ENCODE data around the gene WIPF2.
A peak's percentile ranks its signal among the peaks of the same experiment; 100 is the strongest.

Gene WIPF2, protein sequence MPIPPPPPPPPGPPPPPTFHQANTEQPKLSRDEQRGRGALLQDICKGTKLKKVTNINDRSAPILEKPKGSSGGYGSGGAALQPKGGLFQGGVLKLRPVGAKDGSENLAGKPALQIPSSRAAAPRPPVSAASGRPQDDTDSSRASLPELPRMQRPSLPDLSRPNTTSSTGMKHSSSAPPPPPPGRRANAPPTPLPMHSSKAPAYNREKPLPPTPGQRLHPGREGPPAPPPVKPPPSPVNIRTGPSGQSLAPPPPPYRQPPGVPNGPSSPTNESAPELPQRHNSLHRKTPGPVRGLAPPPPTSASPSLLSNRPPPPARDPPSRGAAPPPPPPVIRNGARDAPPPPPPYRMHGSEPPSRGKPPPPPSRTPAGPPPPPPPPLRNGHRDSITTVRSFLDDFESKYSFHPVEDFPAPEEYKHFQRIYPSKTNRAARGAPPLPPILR

DNA sequence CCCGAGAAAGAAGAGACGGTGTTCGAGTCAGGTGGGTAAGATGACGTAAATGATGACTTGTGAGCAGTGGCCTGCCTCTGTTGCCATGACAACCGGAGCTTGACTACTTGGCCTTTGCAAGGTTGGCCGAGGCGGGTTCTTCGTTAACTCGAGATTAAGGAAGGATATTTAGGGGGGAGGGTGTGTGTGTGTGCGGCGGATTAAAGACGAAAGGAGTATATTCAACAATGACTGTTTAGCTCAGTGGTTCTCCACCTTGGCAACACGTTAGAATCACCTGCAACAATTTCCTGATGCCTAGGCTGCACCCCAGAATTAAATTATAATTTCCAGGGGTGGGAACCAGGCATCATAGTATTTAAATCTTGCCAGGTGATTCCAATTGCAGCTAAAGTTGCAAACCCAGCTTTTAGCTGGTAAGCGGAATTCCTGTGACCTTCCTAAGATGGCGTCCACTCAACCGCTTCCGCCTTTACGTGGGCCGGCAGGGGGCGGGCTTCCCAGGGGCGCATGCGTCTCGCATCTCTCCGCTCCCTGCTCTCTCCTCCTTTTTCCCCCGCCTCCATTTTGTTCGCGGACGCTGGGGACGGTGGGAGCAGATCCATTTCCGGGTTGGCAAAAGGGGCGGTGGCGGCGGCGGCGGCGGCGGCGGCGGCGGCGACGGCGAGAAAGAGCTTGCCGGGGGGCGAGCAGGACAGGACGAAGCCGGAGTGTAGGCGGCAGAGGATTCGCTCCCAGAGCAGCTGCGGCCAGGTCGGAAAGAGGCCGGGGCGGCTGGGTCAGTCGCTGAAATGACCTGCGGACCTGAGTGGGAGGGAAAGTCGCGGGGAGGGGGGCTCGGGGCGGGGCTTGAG is at the start of gene WIPF2:
Gene WIPF2, plus strand, starts transcription at position 565 of the 854 bp plus-strand sequence. CDS start 37,156 bp downstream, outside the sequence.
- peak; percentile 98 for DNase-seq (ENCODE audit: low read depth)

DNA sequence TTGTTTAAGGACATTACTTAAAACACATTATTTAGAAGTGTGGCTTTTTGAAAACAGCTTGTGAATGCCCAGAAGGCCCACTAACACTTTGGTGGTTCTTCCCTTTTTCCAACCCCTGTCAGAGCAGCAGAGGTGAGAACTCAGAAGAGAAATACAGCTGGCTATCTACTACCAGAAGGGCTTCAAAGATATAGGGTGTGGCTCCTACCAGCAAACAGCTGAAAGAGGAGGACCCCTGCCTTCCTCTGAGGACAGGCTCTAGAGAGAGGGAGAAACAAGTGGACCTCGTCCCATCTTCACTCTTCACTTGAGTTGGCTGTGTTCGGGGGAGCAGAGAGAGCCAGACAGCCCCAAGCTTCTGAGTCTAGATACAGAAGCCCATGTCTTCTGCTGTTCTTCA is 48.8 kb upstream of the WIPF2 start:
- DNase-seq (ENCODE audit: low read depth), result no peak

DNA sequence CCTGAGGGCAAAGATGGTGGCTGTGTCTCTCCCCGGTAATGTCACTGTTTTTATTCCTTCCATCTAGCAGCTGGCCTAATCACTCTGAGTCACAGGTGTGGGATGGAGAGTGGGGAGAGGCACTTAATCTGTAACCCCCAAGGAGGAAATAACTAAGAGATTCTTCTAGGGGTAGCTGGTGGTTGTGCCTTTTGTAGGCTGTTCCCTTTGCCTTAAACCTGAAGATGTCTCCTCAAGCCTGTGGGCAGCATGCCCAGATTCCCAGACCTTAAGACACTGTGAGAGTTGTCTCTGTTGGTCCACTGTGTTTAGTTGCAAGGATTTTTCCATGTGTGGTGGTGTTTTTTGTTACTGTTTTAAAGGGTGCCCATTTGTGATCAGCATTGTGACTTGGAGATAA is 47.4 kb upstream of the WIPF2 start:
- peak; percentile 37 for DNase-seq (ENCODE audit: low read depth)

DNA sequence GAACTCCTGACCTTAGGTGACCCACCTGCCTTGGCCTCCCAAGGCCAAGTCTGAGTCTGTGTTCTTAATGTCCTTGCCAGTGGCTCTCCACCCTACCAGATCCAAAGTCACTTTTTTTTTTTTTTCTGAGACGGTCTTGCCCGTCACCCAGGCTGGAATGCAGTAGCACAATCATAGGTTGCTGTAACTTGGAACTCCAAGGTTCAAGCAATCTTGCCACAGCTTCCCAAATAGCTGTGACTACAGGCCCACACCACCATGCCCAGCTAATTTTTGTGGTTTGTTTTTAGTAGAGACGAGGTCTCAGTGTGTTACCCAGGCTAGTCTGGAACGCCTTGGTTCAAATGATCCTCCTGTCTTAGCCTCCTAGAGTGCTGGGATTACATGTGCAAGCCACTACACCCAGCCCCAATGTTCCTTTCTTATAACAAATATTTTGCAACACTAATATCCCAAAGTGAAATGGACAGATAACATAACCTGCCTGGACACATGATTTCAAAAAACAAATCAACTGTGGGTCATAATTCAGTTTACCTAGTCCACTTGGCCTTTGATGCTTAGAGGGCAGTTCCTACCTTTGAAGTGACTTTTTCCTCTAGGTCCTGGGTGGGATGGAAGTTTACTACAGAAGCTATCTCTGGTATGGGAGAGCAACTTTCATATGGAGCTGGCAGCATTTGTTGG is 45.9 kb upstream of the WIPF2 start:
- DNase-seq (ENCODE audit: low read depth), result no peak

DNA sequence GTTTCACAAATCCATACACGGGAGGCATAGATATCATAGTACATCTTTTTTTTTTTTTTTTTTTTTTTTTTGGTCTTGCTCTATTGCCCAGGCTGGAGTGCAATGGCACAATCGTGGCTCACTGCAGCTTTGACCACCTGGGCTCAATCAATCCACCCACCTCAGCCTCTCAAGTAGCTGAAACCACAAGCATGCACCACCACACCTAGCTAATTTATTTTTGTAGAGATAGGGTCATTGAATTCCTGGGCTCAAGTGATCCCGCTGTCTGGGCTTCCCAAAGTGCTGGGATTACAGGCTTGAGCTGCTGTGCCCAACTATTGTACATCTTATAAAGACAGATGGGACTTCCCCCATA is 45.3 kb upstream of the WIPF2 start:
- DNase-seq (ENCODE audit: low read depth), result no peak

DNA sequence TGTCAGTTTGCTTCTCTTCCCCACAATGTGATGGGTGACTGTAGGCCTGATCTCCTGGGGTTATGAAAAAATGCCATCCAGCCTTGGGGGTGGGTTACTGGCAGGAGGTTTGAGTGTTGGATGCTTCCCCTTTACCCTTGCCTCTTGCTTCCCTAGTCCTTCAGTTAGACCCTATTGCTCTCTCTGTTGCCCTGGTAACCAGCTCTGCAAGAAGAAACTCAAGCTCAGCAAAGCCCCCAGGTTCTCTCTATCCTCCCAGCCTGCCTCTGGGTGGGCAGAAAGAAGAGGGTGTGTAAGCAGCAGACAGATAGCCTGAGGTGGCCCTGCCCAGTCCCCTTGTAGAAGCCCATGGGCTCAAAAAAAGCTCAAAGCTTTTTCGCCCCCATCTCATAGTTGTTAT is 44.6 kb upstream of the WIPF2 start:
- DNase-seq (ENCODE audit: low read depth), result no peak

DNA sequence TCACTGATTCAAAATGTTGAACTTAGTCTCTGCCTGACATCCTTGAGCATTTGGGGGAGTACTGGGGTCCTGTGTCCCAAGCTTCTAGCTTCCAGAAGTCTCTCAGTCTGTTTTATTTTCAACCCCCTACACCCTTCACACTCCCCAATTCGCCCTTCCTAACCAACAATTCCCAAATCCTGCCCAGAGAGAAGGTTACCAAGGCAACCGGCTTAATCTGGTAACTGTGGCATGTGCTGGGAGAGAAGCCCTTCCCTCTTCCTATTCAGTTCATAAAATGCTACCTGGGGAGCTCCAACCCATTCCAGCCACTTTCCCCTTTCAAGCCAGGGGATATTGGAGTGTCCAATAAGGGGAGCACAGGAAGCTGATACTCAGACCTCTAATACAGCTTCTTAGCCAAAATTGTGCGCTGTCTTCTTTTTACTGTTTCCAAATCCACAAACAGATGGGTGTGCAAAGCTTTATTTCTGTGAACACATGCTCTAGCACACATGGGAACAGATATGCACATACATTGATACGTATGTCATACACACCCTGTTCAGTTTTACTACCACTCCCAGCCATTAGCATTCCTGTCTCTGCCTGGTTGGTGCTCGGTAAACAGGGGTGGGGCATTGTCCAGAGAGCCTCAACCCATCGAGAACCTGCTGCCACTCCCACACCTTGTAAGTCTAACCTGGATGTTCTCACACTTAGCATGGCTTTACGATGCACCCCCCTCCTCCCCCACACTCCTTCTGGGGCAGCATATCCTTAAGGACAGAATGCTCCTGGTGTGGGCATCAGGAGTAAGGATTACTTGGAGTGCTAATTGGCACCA is 43.0 kb upstream of the WIPF2 start:
- no peak for DNase-seq (ENCODE audit: low read depth)

DNA sequence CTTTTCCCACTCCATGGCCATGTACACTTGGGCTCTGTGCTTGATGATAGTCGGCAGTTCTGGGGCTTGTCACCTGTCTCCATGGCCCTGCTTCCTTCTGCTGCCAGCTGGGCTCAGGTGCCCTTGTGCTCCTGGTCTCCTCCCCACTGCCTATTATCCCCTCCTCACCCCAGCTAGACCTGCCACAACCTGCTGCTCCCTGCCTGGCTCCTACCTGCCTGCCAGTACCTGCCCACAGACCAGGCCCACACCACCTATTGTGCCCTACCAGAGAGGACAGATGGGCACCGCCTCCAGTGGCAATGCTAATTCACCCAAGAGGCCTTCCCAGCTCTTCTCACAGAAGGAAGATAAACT is 42.4 kb upstream of the WIPF2 start:
- DNase-seq (ENCODE audit: low read depth), result no peak

DNA sequence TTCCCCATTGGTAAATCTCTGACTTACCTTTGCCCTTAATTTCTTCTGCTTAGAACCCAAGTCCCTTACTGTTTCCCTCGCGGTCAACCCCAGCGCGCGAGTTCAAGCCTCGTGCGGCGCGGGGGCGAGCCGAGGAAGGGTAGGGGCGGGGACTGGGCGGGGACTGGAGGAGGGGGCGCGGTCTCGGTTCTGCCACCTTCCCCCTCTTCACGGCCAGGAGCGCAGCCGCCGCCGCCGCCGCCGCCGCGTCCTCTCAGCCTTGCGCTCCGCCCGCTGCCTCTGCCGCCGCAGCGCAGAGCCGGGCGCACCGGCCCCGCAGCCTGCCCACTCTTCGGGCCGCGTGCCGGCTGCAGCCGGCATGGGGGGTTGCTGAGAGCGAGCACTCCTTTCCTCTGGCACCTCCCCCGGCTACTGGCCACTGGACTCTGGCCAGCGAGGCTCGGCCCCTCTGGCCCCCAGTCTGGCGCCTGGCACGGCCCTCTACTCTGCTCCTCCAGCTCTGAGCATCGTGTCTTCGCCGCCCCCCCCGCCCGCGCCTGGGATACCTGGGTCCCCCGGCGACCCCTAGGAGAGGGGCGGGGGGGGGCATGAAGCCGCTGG is 41.7 kb upstream of the WIPF2 start, which contains the start of gene RAPGEFL1:
Gene RAPGEFL1, plus strand, starts transcription at position 196 of the 600 bp plus-strand sequence. Its CDS starts 392 bp downstream, at position 588.
- DNase-seq (ENCODE audit: low read depth), result peak; percentile 71

DNA sequence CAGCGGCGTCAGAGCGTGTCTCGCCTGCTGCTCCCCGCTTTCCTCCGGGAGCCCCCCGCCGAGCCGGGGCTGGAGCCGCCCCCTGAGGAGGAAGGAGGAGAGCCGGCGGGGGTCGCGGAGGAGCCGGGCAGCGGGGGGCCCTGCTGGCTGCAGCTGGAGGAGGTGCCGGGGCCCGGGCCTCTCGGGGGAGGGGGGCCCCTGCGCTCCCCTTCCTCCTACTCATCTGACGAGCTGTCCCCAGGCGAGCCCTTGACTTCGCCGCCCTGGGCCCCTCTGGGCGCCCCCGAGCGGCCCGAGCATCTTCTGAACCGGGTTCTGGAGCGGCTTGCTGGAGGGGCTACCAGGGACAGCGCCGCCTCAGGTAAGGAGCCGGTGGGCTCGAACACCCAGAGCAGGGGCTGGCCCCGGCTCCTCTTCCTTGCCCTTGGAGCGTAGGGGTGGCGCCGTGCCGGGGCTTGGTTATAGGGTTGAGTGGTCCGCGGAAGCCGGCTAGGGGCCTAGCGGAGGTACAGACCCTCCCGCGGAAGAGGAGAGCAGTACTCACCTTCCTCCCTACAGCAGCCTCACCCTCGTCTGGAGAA is 41.0 kb upstream of the WIPF2 start:
- DNase-seq (ENCODE audit: low read depth), result no peak

DNA sequence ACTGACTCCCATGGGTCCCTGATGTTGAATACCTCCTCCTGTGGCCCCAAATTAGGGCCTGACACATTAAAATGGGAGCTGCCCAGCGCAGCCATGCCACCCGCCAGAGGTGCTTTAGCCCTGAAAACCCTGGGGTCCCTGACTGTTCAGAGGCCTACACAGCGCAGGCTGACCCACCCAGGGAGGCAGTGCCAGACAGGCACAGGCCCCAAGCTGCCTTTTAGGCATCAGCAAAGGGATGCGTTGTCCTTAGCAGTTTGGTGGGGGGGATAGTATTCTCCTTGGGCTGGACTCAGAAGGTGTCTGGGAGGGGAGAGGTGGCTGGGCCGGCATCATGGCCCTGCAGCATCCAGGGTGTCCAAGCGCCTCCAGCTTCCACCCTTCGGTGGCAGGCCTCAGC is 40.4 kb upstream of the WIPF2 start:
- no peak for DNase-seq (ENCODE audit: low read depth)

DNA sequence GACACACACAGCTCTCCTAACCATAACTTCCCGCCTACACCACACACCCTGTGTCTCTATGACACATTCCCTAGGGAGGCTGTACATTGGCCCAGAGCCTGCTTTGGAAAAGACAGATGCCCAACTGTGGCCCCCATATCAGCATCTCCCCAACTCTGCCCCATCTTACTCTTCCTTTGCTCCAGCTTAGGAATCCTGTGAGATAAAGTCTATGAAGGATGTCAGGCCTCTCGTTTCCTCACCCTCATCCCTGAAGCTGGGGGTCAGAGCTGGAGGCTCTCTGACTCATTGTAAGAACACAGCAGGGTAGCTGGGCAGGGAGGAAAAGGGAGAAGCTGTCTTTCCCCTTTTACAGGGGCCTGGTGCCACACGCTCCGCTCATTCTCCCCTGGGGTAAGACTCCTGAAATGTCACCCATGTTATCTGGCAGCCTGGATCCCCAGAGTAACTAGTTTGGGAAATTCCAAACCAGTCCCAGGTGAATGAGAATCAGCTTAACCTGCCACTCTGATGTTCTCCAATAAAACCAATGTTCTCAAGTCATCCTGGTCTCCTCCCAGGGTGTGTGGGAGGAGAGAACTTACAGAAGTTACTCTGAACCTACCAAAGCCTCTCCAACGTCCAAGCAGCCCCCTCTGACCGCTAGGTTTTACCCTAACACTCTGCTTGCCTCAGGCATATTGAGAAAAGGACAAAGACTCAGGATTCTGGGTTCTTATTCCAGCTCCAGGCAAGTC is 39.0 kb upstream of the WIPF2 start:
- peak; percentile 85 for DNase-seq (ENCODE audit: low read depth)

DNA sequence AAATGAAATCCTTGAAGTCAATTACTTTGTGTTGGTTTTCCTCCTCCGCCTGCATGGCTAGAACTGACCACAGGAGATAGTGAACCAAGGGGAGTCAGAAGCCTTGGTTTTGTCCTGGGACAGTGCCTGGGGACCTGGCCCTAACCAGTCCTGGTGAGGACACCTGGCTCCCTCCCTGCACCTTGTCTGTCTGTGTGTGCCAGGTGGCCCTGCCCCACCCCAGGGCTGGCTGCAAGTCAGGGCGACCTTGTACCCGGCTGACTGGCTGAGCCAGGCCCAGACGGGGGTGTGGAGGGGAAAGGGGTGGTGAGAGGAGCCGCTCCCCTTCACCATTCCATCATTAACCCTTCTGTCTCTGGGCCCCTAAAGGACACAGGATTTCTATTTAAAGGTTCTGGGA is 38.4 kb upstream of the WIPF2 start:
- DNase-seq (ENCODE audit: low read depth), result no peak

DNA sequence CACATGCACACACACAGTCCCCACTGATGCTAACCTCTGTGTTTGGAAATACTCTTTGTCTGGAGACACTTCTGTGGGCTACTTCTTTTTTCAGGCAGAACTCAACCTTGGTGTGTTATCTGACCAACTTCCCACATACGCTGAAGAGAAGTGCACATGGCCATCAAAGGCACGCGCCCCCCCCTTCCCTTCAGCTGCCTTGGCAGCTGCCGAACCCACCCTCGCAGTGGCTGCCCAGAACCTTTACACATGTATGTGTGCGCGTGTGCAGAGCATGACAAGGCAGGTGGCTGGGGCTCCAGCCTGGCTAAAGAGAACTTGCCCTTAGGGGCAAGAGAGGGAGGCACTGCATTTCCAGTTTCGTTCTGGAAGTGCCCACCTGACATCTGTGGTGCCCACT is 37.9 kb upstream of the WIPF2 start:
- no peak for DNase-seq (ENCODE audit: low read depth)

DNA sequence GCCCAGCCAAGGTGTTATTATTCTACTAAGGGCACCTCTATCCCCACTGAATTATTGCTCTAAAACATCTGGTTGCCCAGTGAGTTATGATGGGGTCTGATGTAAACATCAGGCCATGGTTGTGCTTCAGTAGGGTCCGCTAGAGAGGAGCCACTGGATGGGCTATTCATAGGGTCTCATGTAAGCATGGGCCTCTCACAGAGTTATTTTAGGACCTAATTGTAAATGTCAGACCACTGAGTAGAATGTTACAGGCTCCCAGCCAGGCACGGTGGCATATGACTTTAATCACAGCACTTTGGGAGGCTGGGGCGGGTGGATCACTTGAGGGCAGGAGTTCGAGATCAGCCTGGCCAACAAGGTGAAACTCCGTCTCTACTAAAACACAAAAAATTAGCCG is 36.5 kb upstream of the WIPF2 start:
- no peak for DNase-seq (ENCODE audit: low read depth)

DNA sequence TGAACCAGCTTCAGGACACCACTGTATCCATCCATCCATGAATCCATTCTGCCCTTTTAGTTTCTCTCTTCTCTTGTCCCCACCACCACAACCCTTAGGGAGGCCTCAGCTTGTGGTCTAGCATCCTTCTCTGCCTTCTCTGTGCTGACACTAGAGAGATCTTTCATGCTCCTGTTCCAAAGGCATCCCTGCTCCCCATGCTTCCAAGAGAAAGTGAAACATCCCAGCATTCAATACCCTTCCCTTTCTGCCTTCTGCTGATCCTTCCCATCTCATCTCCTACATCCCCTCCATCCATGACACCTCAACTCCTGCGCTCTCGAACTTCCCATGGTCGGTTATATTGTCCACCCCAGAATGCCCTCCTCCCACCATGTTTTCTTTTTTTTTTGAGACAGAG is 31.9 kb upstream of the WIPF2 start:
- DNase-seq (ENCODE audit: low read depth), result no peak

DNA sequence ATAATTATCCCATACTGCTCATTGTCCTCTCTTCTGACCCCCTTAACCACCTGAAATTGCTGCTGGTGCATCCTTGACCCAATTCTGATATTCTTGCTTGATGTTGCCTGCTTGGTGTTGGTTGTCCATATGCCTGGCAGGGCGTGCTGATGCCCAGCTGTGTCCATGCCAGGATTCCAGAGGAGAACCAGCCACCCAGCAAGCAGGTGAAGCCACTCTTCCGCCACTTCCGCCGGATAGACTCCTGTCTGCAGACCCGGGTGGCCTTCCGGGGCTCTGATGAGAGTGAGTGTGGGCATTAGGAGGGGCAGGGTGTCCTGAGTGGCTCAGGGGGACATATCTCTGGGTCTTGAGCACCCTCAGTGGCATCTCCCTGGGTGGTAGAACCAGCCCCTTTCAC is 30.4 kb upstream of the WIPF2 start:
- DNase-seq (ENCODE audit: low read depth), result no peak

DNA sequence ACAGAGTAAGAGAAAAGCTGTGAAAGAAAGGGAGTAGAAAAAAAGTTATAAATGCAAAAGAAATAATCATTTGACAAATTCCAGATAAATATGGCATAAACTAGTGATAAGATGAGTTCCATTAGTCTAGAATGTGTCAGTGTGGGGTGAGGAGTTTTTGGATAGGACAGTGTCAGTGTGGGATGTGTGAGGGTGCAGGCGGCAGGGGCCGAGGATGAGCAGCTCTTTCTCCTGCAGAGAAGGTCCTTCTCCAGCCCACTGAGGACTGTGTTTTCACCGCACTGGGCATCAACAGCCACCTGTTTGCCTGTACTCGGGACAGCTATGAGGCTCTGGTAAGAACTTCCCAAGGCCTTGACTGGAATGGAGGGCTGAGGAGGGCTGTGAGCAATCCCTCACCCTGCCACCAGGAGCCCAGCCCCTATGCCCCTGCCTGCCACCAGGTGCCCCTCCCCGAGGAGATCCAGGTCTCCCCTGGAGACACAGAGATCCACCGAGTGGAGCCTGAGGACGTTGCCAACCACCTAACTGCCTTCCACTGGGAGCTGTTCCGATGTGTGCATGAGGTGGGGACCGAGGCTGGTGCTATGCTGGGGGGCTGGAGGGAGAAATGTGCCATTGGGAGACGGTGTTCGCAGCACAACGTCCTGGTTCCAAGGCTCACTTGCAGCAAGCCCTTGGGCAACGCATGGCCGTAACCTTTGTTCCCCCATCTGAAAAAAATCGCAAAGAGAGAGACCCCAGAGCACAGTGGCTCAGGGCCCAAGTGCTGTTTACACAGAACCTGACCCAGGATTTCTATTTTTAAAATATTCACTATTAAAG is 28.7 kb upstream of the WIPF2 start:
- DNase-seq (ENCODE audit: low read depth), result peak; percentile 63

Measured in ELR (cell line).